ENCODE measurements around the gene TLK2. TPM values are rescaled to one million over a fixed set of nuclear protein-coding genes. Genes with fewer than 3 reads are reported as not detected.

Gene TLK2
- polyA plus RNA-seq, 2 of the 4 experiments (the other 2 are of a cell fraction): 30.4 to 68.7 TPM

DNA sequence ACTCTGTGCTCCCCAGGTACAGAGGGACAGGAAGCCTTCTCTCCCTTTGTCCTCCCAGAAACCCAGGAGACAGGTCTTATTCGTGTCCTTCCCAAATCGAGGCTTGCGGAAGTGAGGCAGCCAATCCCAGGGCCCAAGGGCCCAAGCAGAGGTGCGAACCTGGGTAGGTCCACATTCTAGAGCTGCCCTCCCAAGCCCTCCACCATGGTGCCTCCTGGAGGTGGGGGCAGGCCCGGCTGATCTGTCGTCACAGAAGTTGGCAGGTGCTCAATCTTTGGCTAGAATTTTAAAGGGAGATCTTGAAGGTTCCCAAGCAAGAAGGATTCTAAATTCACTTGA lies 170.3 kb downstream of the TLK2 start:
- H3K4me1 ChIP-seq: peaks cover 15% of the 10 kb centered on the region
- POLR2A ChIA-PET: no interaction called here
- H3K4me3 ChIP-seq: no peak overlapping the region
- no peaks in the 10 kb centered on the region for H3K9me3 ChIP-seq
- no peak overlapping the region for H3K27ac ChIP-seq
- WGBS (ENCODE audit: missing lambda C conversion rate): 96% methylated on average over 6 of the region's 6 CpGs
- H3K4me2 ChIP-seq: no peak overlapping the region
- CTCF ChIA-PET: interaction anchor here (1.2 to 2.4 kb wide), 4 partner anchors 12 to 227 kb away, joined by 3 to 8 read pairs (median 4); no protein-coding TSS in a partner anchor
- no peak for FAIRE-seq
- ATAC-seq: no peak
- no peak for DNase-seq (ENCODE audit: low read depth in 1 of 2, low spot score in 1 of 2)
- TF ChIP-seq CHD4 (IDR thresholded peaks at IDR 0.05; ENCODE audit: borderline replicate concordance) (no peak), EP300 (IDR thresholded peaks at IDR 0.05) (no peak), FOSB (CRISPR knock-in tag; IDR thresholded peaks at IDR 0.05) (no peak), RAD21 (conservative IDR thresholded peaks at IDR 0.05 in 1 of 2, IDR thresholded peaks at IDR 0.05 in 1 of 2) (no peak)

- no peak for ATAC-seq
- WGBS (ENCODE audit: missing lambda C conversion rate): 95% methylated on average over 7 of the region's 7 CpGs
- H3K4me2 ChIP-seq: no peak overlapping the region
- no peak for FAIRE-seq
- H3K27ac ChIP-seq: no peak overlapping the region
- H3K4me1 ChIP-seq: peaks cover 15% of the 10 kb centered on the region
- H3K4me3 ChIP-seq: no peak overlapping the region
- TF ChIP-seq SMC3 (IDR thresholded peaks at IDR 0.05) (no peak), NFE2L2 (conservative IDR thresholded peaks at IDR 0.05; ENCODE audit: low read length) (no peak)
- ChIA-PET CTCF (interaction anchor here (1.5 kb wide), 1 partner anchor 228 kb away, joined by 3 read pairs; no protein-coding TSS in a partner anchor), POLR2A (no interaction called here)
- no peak for DNase-seq (ENCODE audit: low read depth in 1 of 2, low spot score in 1 of 2)
- no peaks in the 10 kb centered on the region for H3K9me3 ChIP-seq
Measured at GRCh38 chr17:62649570-62649969, 170.9 kb downstream of the TLK2 start.

- no peaks in the 10 kb centered on the region for H3K9me3 ChIP-seq
- TF ChIP-seq, protein P1, sequence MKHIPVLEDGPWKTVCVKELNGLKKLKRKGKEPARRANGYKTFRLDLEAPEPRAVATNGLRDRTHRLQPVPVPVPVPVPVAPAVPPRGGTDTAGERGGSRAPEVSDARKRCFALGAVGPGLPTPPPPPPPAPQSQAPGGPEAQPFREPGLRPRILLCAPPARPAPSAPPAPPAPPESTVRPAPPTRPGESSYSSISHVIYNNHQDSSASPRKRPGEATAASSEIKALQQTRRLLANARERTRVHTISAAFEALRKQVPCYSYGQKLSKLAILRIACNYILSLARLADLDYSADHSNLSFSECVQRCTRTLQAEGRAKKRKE (CRISPR knock-in tag; IDR thresholded peaks at IDR 0.05; ENCODE audit: low read depth): no peak
- TF ChIP-seq RNF2 (IDR thresholded peaks at IDR 0.05; ENCODE audit: borderline replicate concordance, low read depth) (no peak), RAD21 (conservative IDR thresholded peaks at IDR 0.05 in 1 of 2, IDR thresholded peaks at IDR 0.05 in 1 of 2) (no peak), CHD2 (IDR thresholded peaks at IDR 0.05; ENCODE audit: low read length, partially characterized antibody) (no peak), RCOR1 (IDR thresholded peaks at IDR 0.05; ENCODE audit: low read depth, low read length) (no peak), REST (IDR thresholded peaks at IDR 0.05) (no peak), SREBF2 (IDR thresholded peaks at IDR 0.05) (no peak), HES2 (IDR thresholded peaks at IDR 0.05) (no peak), ZFP36 (IDR thresholded peaks at IDR 0.05; ENCODE audit: borderline replicate concordance, partially characterized antibody) (no peak), CHD4 (IDR thresholded peaks at IDR 0.05; ENCODE audit: borderline replicate concordance) (no peak), JUNB (IDR thresholded peaks at IDR 0.05) (no peak), JUN (IDR thresholded peaks at IDR 0.05) (no peak), E2F6 (IDR thresholded peaks at IDR 0.05; ENCODE audit: borderline replicate concordance, low read depth) (no peak), HEYL (CRISPR knock-in tag; IDR thresholded peaks at IDR 0.05) (no peak), HDAC2 (IDR thresholded peaks at IDR 0.05) (no peak), MYC (IDR thresholded peaks at IDR 0.05; ENCODE audit: borderline replicate concordance, low read length) (no peak), KDM5A (IDR thresholded peaks at IDR 0.05) (no peak), TFCP2L1 (CRISPR knock-in tag; IDR thresholded peaks at IDR 0.05) (no peak)
- no peak overlapping the region for H3K4me3 ChIP-seq
- ATAC-seq (no peak), FAIRE-seq (no peak), DNase-seq (ENCODE audit: low read depth in 1 of 2, low spot score in 1 of 2) (no peak)
- peaks cover 15% of the 10 kb centered on the region for H3K4me1 ChIP-seq
- WGBS (ENCODE audit: missing lambda C conversion rate): 90% methylated on average over 6 of the region's 6 CpGs
- no peak overlapping the region for H3K27ac ChIP-seq
- ChIA-PET POLR2A (no interaction called here), CTCF (interaction anchor here (1.2 kb wide), 1 partner anchor 43 kb away, joined by 3 read pairs; no protein-coding TSS in a partner anchor)
- no peak overlapping the region for H3K4me2 ChIP-seq
Measured at GRCh38 chr17:62650587-62650986, 172.0 kb downstream of the TLK2 start.
